ENCODE measurements around the gene KRTAP6-1.

Gene KRTAP6-1

DNA sequence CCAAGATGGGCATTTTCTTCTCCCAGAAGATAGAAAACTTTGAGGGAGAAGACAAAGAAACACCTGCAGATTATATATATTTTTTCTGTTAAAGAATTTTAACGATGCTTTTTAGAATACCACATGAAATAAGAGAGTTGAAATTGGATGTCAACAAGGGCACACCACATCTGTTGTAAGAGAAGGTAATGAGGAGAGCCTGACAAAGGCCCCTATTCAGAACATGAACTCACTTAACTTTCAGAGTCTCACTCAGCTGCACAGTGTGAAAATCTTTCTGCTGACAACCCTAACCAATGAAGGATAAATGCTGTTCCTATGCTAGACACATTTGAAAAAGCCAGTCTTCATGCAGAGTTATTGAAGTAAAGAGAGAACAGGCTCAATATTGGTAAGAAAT, 30.9 kb downstream of the KRTAP6-1 start:
- Histone ChIP-seq H2BK5ac (ENCODE audit: low read depth, low read length, poor library complexity) (no peak overlapping the region), H2BK12ac (ENCODE audit: low read length) (no peak overlapping the region), H3K27me3 (ENCODE audit: insufficient read depth, low read length) (no peaks in the 10 kb centered on the region), H3K23ac (ENCODE audit: low read length) (no peak overlapping the region), H3K79me2 (ENCODE audit: control insufficient read depth, insufficient read depth, low read length, poor library complexity) (no peaks in the 10 kb centered on the region), H2AK5ac (ENCODE audit: low read length) (no peak overlapping the region), H4K91ac (ENCODE audit: low read depth, low read length) (no peak overlapping the region), H2AFZ (ENCODE audit: insufficient read depth, low read length, poor library complexity) (no peak overlapping the region), H3K18ac (ENCODE audit: low read length) (no peak overlapping the region), H2BK120ac (ENCODE audit: insufficient read depth, low read length, poor library complexity) (no peak overlapping the region), H3K4me1 (ENCODE audit: control insufficient read depth in 1 of 2, insufficient read depth in 2 of 2, low read length in 2 of 2) (no peaks in the 10 kb centered on the region), H3K27ac (ENCODE audit: low read depth, low read length) (no peak overlapping the region), H3K9me3 (ENCODE audit: insufficient read depth, low read depth, low read length) (no peaks in the 10 kb centered on the region), H3K14ac (ENCODE audit: low read length) (no peak overlapping the region), H4K8ac (ENCODE audit: low read depth, low read length) (no peak overlapping the region), H3K4me3 (ENCODE audit: low read depth, low read length) (no peak overlapping the region), H3K36me3 (ENCODE audit: control insufficient read depth in 1 of 2, insufficient read depth in 2 of 2, low read length in 2 of 2) (no peaks in the 10 kb centered on the region), H3K9ac (ENCODE audit: low read length) (no peak overlapping the region), H3K4me2 (ENCODE audit: low read length) (no peak overlapping the region), H3K4ac (ENCODE audit: low read depth, low read length) (no peak overlapping the region), H3K79me1 (ENCODE audit: low read length) (no peaks in the 10 kb centered on the region), H4K12ac (ENCODE audit: low read depth, low read length) (no peak overlapping the region)
- no peak for DNase-seq
- no CpG with 5 or more reads among the region's 1 CpG for WGBS (ENCODE audit: extremely low coverage, insufficient coverage, insufficient read length)

DNA sequence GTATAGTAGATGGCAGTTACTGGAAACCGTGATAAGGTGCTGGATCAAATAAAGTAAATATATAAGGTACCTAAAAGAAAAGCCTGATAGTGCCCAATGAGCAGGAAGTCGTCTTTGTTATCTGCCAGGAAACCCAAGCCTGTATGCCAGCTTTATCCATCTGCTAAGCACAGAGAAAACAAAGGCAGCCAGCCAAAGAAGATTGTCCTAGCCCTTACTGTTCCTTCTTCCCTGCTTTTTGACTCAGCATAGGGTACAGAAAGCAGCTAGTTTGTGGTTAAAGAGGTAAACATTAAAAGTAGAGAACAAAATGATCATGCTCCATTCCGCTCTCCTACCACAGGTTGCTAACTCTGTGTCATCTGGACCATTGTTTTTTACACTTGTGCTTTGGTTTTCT, 33.6 kb downstream of the KRTAP6-1 start:
- no peak overlapping the region for H2BK5ac ChIP-seq (ENCODE audit: low read depth, low read length, poor library complexity)
- no peak overlapping the region for H4K8ac ChIP-seq (ENCODE audit: low read depth, low read length)
- DNase-seq, result no peak
- H4K12ac ChIP-seq (ENCODE audit: low read depth, low read length), result no peak overlapping the region
- H3K23ac ChIP-seq (ENCODE audit: low read length), result no peak overlapping the region
- H2BK120ac ChIP-seq (ENCODE audit: insufficient read depth, low read length, poor library complexity), result no peak overlapping the region
- H3K4me3 ChIP-seq (ENCODE audit: low read depth, low read length), result no peak overlapping the region
- H3K36me3 ChIP-seq (ENCODE audit: control insufficient read depth in 1 of 2, insufficient read depth in 2 of 2, low read length in 2 of 2), result no peaks in the 10 kb centered on the region
- H3K27me3 ChIP-seq (ENCODE audit: insufficient read depth, low read length), result no peaks in the 10 kb centered on the region
- H2AK5ac ChIP-seq (ENCODE audit: low read length), result no peak overlapping the region
- H3K4ac ChIP-seq (ENCODE audit: low read depth, low read length), result no peak overlapping the region
- H3K4me1 ChIP-seq (ENCODE audit: control insufficient read depth in 1 of 2, insufficient read depth in 2 of 2, low read length in 2 of 2), result no peaks in the 10 kb centered on the region
- no peak overlapping the region for H4K91ac ChIP-seq (ENCODE audit: low read depth, low read length)
- H3K18ac ChIP-seq (ENCODE audit: low read length), result no peak overlapping the region
- no peaks in the 10 kb centered on the region for H3K9me3 ChIP-seq (ENCODE audit: insufficient read depth, low read depth, low read length)
- H3K14ac ChIP-seq (ENCODE audit: low read length), result no peak overlapping the region
- no peak overlapping the region for H3K27ac ChIP-seq (ENCODE audit: low read depth, low read length)
- no peak overlapping the region for H2BK12ac ChIP-seq (ENCODE audit: low read length)
- H3K9ac ChIP-seq (ENCODE audit: low read length), result no peak overlapping the region
- H3K4me2 ChIP-seq (ENCODE audit: low read length), result no peak overlapping the region
- no peaks in the 10 kb centered on the region for H3K79me1 ChIP-seq (ENCODE audit: low read length)
- no peak overlapping the region for H2AFZ ChIP-seq (ENCODE audit: insufficient read depth, low read length, poor library complexity)
- no peaks in the 10 kb centered on the region for H3K79me2 ChIP-seq (ENCODE audit: control insufficient read depth, insufficient read depth, low read length, poor library complexity)
- WGBS (ENCODE audit: extremely low coverage, insufficient coverage, insufficient read length), result no CpG with 5 or more reads among the region's 3 CpGs

DNA sequence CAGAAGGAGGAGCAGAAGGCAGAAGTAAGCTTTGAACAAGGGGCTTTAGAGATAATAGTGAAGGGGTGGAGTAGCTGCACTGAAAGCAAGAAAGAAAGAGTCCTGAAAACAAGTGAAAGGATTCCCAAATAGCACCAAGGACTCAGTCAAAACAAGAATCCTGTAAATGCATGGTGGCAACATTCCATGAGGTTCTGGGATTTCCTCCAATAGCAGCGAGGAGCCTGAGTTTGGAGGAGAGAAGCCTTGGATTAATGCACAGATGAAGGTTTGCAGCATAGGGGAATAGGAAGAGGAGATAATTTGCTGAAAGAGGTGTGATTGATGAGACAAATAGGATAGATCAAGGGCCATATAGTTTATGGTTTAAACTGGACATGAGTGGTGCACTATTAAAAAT, 34.4 kb downstream of the KRTAP6-1 start:
- no peaks in the 10 kb centered on the region for H3K79me2 ChIP-seq (ENCODE audit: control insufficient read depth, insufficient read depth, low read length, poor library complexity)
- no peak overlapping the region for H2AK5ac ChIP-seq (ENCODE audit: low read length)
- no peaks in the 10 kb centered on the region for H3K79me1 ChIP-seq (ENCODE audit: low read length)
- H3K36me3 ChIP-seq (ENCODE audit: control insufficient read depth in 1 of 2, insufficient read depth in 2 of 2, low read length in 2 of 2), result no peaks in the 10 kb centered on the region
- H3K18ac ChIP-seq (ENCODE audit: low read length), result no peak overlapping the region
- H3K4me2 ChIP-seq (ENCODE audit: low read length), result no peak overlapping the region
- no peak overlapping the region for H2BK120ac ChIP-seq (ENCODE audit: insufficient read depth, low read length, poor library complexity)
- H2BK12ac ChIP-seq (ENCODE audit: low read length), result no peak overlapping the region
- H3K4me1 ChIP-seq (ENCODE audit: control insufficient read depth in 1 of 2, insufficient read depth in 2 of 2, low read length in 2 of 2), result no peaks in the 10 kb centered on the region
- no peak overlapping the region for H4K91ac ChIP-seq (ENCODE audit: low read depth, low read length)
- no peak overlapping the region for H3K9ac ChIP-seq (ENCODE audit: low read length)
- H4K8ac ChIP-seq (ENCODE audit: low read depth, low read length), result no peak overlapping the region
- H3K4ac ChIP-seq (ENCODE audit: low read depth, low read length), result no peak overlapping the region
- H3K27me3 ChIP-seq (ENCODE audit: insufficient read depth, low read length), result no peaks in the 10 kb centered on the region
- H3K4me3 ChIP-seq (ENCODE audit: low read depth, low read length), result no peak overlapping the region
- no CpG with 5 or more reads among the region's 1 CpG for WGBS (ENCODE audit: extremely low coverage, insufficient coverage, insufficient read length)
- H2BK5ac ChIP-seq (ENCODE audit: low read depth, low read length, poor library complexity), result no peak overlapping the region
- H3K27ac ChIP-seq (ENCODE audit: low read depth, low read length), result no peak overlapping the region
- no peak overlapping the region for H3K14ac ChIP-seq (ENCODE audit: low read length)
- no peak overlapping the region for H2AFZ ChIP-seq (ENCODE audit: insufficient read depth, low read length, poor library complexity)
- no peak overlapping the region for H3K23ac ChIP-seq (ENCODE audit: low read length)
- H4K12ac ChIP-seq (ENCODE audit: low read depth, low read length), result no peak overlapping the region
- DNase-seq, result no peak
- no peaks in the 10 kb centered on the region for H3K9me3 ChIP-seq (ENCODE audit: insufficient read depth, low read depth, low read length)

DNA sequence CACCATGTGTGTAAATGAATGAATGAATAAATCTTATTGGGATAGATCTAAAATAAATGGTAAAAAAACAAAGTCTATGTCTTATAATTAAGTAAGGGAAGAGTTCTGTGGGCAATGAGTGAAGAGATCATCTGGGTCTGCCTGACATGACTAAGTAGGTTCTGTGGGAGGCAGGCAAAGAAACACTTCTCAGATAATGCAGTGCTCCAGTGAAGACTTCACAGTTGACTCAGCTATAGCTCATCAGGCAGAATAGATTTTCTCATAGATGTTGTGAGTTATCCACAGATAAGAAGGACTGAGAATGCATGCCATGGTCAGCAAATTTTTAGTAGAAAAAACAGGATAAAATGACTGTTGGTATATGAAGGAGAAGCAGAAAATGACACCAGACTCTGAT, 36.0 kb downstream of the KRTAP6-1 start:
- Histone ChIP-seq H2AK5ac (ENCODE audit: low read length) (no peak overlapping the region), H2AFZ (ENCODE audit: insufficient read depth, low read length, poor library complexity) (no peak overlapping the region), H3K14ac (ENCODE audit: low read length) (no peak overlapping the region), H3K27me3 (ENCODE audit: insufficient read depth, low read length) (no peaks in the 10 kb centered on the region), H3K4ac (ENCODE audit: low read depth, low read length) (no peak overlapping the region), H2BK12ac (ENCODE audit: low read length) (no peak overlapping the region), H3K36me3 (ENCODE audit: control insufficient read depth in 1 of 2, insufficient read depth in 2 of 2, low read length in 2 of 2) (no peaks in the 10 kb centered on the region), H3K27ac (ENCODE audit: low read depth, low read length) (no peak overlapping the region), H3K9me3 (ENCODE audit: insufficient read depth, low read depth, low read length) (no peaks in the 10 kb centered on the region), H4K8ac (ENCODE audit: low read depth, low read length) (no peak overlapping the region), H2BK5ac (ENCODE audit: low read depth, low read length, poor library complexity) (no peak overlapping the region), H3K79me2 (ENCODE audit: control insufficient read depth, insufficient read depth, low read length, poor library complexity) (no peaks in the 10 kb centered on the region), H3K4me1 (ENCODE audit: control insufficient read depth in 1 of 2, insufficient read depth in 2 of 2, low read length in 2 of 2) (no peaks in the 10 kb centered on the region), H3K18ac (ENCODE audit: low read length) (no peak overlapping the region), H3K79me1 (ENCODE audit: low read length) (no peaks in the 10 kb centered on the region), H3K4me3 (ENCODE audit: low read depth, low read length) (no peak overlapping the region), H3K9ac (ENCODE audit: low read length) (no peak overlapping the region), H2BK120ac (ENCODE audit: insufficient read depth, low read length, poor library complexity) (no peak overlapping the region), H4K91ac (ENCODE audit: low read depth, low read length) (no peak overlapping the region), H3K4me2 (ENCODE audit: low read length) (no peak overlapping the region), H3K23ac (ENCODE audit: low read length) (no peak overlapping the region), H4K12ac (ENCODE audit: low read depth, low read length) (no peak overlapping the region)
- DNase-seq, result no peak

DNA sequence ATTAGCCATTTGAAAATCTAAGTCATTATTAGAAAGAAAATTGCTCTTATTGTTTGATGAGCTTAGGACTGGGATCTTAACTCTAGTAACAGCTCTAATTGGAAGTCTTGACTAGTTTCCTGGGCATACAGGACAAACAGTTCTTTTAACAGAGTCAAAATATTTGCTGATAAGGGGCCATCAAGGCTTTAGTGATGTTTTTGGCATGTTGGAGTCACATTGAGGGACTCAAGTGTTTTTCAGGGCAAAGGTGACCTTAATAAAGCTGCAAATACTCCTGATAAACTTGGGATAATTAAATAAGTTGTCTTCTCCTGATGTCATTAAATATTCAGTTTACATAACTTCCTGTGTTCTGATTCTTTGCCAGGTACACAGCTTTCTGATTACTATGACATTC, 46.1 kb downstream of the KRTAP6-1 start:
- Histone ChIP-seq H3K14ac (ENCODE audit: low read length) (no peak overlapping the region), H3K79me1 (ENCODE audit: low read length) (no peaks in the 10 kb centered on the region), H2BK120ac (ENCODE audit: insufficient read depth, low read length, poor library complexity) (no peak overlapping the region), H3K79me2 (ENCODE audit: control insufficient read depth, insufficient read depth, low read length, poor library complexity) (no peaks in the 10 kb centered on the region), H3K18ac (ENCODE audit: low read length) (no peak overlapping the region), H3K36me3 (ENCODE audit: control insufficient read depth in 1 of 2, insufficient read depth in 2 of 2, low read length in 2 of 2) (no peaks in the 10 kb centered on the region), H3K9ac (ENCODE audit: low read length) (no peak overlapping the region), H4K8ac (ENCODE audit: low read depth, low read length) (no peak overlapping the region), H3K4me2 (ENCODE audit: low read length) (no peak overlapping the region), H2AFZ (ENCODE audit: insufficient read depth, low read length, poor library complexity) (no peak overlapping the region), H3K27ac (ENCODE audit: low read depth, low read length) (no peak overlapping the region), H2BK5ac (ENCODE audit: low read depth, low read length, poor library complexity) (no peak overlapping the region), H3K4me3 (ENCODE audit: low read depth, low read length) (no peak overlapping the region), H3K9me3 (ENCODE audit: insufficient read depth, low read depth, low read length) (no peaks in the 10 kb centered on the region), H4K12ac (ENCODE audit: low read depth, low read length) (no peak overlapping the region), H2BK12ac (ENCODE audit: low read length) (no peak overlapping the region), H3K27me3 (ENCODE audit: insufficient read depth, low read length) (no peaks in the 10 kb centered on the region), H4K91ac (ENCODE audit: low read depth, low read length) (no peak overlapping the region), H2AK5ac (ENCODE audit: low read length) (no peak overlapping the region), H3K4me1 (ENCODE audit: control insufficient read depth in 1 of 2, insufficient read depth in 2 of 2, low read length in 2 of 2) (no peaks in the 10 kb centered on the region), H3K4ac (ENCODE audit: low read depth, low read length) (no peak overlapping the region), H3K23ac (ENCODE audit: low read length) (no peak overlapping the region)
- DNase-seq, result no peak
